GM12875 (cell line): ENCODE data around the gene TLE4.
"Not testable (repeated sequence)": the region's sequence is repeated elsewhere in the genome, so short reads cannot be mapped to it uniquely, and the experiment has no call there.

Source experiments
- H3K4me3 ChIP-seq: one replicate; pipeline ENCODE4 v1.5.1; 2011; ENCODE audit warnings: low read depth, low read length, control low read depth
- TF ChIP-seq, protein P1 (sequence below): IDR thresholded peaks from 2 replicates; pipeline ENCODE4 v1.5.1; 2011; ENCODE audit warnings: low read depth, mild to moderate bottlenecking, control low read depth, inconsistent platforms, low read length, moderate library complexity, borderline replicate concordance; ENCODE audit not compliant: insufficient read depth

TLE4 gene

DNA sequence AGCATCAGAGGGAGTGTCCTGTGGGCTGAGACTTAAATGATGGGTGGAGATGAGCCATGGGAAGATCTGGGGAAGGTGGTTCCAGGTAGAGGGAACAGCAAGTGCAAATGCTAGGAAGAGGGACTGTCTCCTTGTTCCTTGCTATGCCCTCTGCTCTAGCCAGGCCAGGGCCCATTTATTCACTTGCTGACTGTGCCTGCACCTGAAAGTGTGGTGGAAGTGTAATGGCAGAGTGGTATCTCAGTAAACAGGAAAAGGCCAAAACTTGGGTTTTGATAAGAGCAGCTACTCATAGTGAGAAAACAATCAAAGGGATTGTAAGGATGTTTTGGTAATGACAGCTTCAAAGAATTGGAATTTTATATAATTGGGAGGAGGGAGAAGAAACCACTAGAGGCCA, 32.4 kb downstream of the TLE4 start:
- no peak overlapping the region for H3K4me3 ChIP-seq
- TF ChIP-seq, protein P1, sequence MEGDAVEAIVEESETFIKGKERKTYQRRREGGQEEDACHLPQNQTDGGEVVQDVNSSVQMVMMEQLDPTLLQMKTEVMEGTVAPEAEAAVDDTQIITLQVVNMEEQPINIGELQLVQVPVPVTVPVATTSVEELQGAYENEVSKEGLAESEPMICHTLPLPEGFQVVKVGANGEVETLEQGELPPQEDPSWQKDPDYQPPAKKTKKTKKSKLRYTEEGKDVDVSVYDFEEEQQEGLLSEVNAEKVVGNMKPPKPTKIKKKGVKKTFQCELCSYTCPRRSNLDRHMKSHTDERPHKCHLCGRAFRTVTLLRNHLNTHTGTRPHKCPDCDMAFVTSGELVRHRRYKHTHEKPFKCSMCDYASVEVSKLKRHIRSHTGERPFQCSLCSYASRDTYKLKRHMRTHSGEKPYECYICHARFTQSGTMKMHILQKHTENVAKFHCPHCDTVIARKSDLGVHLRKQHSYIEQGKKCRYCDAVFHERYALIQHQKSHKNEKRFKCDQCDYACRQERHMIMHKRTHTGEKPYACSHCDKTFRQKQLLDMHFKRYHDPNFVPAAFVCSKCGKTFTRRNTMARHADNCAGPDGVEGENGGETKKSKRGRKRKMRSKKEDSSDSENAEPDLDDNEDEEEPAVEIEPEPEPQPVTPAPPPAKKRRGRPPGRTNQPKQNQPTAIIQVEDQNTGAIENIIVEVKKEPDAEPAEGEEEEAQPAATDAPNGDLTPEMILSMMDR, result no peak

DNA sequence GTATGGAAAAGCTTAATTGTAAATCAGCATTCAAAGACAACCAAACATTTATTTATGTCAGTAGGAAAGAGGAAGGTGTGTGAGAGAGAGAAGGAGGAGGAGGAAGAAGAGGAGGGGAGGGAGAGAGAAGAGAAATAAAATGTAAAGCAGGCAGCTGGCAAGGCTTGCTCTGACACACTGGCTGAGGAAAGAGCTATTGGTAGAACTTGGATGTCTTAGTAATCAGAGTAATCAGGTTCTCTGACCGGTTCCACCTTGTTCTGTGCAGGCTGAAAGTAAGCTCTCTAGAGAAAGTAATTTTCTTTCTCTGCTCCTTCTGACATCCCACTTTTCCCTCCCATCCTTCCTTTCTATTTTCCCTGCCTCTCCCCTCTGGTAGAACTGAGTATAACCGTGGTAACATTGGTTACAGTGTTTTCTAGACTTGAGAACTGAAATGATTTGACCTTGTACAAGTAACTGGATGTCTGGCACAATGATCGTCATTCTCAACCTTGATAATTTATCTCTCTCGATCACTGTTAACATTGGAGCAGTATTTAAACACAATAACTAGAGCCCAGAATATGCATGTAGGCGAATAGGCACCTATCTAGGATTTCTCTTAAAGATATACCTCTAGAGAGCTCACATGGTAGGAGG, 33.3 kb downstream of the TLE4 start:
- TF ChIP-seq, protein P1, result no peak
- H3K4me3 ChIP-seq, result no peak overlapping the region

DNA sequence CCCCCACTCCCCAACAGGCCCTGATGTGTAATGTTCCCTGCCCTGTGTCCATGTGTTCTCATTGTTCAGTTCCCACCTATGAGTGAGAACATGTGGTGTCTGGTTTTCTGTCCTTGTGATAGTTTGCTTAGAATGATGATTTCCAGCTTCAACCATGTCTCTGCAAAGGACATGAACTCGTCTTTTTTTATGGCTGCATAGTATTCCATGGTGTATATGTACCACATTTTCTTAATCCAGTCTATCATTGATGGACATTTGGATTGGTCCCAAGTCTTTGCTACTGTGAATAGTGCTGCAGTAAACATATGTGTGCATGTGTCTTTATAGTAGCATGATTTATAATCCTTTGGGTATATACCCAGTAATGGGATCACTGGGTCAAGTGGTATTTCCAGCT, 34.8 kb downstream of the TLE4 start:
- H3K4me3 ChIP-seq, result not testable (repeated sequence)

DNA sequence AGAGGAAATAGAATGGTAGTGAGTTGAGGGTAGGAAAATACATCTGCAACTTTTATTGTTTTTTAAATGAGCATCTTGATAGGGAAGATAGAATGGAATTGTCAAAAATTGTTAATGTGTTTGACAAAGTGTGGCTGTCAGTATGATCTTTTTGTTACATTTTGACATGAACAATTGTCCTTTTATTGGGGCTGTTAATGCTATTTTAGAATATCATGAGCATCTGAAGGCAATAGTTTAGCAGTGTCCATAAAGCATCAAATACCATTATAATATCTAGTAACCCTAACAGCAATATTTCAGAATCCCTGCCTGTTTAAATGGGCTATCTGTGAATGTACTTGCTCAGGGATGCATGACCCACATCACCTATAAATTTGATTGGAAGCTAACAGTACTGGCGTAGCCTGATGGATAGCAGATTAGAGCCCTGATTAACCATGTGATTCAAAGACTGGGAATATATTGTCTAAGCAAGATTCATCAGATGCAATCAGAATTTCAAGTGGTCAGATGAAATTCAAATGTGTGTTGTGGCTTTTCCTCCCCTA, 37.8 kb downstream of the TLE4 start:
- TF ChIP-seq, protein P1, result no peak

DNA sequence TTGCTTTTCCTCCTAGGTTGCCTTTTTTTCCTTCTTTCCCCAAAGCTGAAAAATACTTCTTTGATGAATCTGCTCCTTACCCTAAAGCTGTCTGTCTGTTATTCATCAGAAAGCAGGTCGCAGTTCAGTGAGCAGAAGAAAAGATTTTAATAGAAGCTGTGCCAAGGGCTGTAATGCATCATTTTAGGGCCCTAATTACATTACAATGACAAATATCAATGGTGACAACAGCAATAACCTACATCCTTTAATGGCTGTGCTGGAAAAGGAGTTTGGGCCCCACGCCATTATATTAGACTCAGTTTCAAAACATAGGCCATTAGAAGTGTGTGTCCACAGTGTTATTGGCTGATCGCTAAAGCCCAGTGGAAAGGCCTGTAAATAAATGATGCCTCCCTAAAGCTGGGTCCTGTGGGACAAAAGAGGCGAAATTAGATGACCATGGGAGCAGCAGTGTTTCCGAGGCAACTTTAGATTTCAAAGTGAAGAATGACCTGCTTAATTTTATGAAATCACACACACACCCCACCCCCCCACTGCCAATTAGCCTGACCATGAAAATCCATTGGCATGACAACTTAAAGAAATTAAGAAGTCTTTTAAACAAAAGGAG, 38.4 kb downstream of the TLE4 start:
- no peak overlapping the region for H3K4me3 ChIP-seq
- TF ChIP-seq, protein P1, result no peak

More for the DNA sequence above, 37.8 kb downstream of the TLE4 start:
- H3K4me3 ChIP-seq, result no peak overlapping the region

DNA sequence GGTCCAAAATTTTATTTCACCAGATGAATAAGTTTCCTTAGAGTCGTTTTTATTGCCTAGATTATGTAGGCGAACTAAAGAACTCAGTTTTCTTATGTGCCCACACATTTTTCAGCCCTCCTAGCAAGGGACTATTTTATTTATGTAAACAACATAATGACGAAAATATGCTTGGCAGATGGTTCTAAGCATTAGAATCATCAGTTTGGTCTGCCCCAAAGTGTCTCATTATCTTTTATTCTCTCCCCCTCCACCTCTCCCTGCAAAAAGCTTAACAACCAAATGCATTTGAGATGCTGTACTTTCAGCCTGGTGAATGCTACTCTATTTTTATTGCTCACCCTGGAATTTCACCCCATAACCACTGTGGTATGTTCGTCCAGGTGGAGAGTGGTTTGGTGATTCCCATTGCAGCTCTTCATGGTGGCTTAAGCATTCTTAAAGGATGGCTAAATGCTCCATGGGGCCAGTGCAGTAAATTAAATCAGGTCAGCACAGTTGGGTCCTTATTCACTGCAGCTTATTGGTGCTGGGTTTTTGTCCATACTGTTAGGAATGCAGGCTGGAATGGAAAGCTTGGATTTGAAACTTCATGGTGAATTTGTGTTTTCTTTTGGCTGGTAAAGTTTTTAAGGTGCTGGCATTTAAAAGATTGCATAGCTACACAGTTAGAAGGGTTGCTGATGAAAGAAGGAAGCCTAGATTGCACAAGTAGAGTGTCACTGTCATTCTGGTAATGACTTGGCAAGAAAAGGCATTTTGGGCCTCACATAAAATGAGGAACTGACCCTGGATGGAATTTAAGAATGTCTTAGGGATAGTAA, 39.2 kb downstream of the TLE4 start:
- TF ChIP-seq, protein P1, result no peak
- no peak overlapping the region for H3K4me3 ChIP-seq

DNA sequence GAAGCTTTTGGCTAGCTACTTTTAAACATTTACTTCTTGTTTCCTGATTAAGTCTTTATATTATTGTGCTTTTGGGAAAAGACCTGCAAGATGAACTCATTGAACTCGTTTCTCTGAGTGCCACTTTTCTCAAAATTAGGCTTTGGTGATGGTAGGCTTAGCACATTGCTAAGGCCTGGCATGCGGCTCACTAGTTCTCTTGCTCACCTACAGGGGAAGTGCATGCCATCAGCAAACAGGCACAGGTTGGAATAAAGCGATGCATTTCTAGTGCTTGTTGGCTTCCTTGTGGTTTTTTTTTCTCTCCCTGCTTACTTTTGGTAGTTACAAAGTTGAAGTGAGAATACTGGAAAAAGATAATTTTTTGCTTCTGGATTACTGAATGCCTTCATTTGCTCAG, 41.4 kb downstream of the TLE4 start:
- TF ChIP-seq, protein P1, result no peak
- no peak overlapping the region for H3K4me3 ChIP-seq
